Measurements from ENCODE around the gene RNH1. TPM values are rescaled to one million over a fixed set of nuclear protein-coding genes. Genes with fewer than 3 reads are reported as not detected.

Gene RNH1
- total and polyA plus RNA-seq, 7 experiments from 2014 or later, result 98.6 to 243 (median 136) TPM

DNA sequence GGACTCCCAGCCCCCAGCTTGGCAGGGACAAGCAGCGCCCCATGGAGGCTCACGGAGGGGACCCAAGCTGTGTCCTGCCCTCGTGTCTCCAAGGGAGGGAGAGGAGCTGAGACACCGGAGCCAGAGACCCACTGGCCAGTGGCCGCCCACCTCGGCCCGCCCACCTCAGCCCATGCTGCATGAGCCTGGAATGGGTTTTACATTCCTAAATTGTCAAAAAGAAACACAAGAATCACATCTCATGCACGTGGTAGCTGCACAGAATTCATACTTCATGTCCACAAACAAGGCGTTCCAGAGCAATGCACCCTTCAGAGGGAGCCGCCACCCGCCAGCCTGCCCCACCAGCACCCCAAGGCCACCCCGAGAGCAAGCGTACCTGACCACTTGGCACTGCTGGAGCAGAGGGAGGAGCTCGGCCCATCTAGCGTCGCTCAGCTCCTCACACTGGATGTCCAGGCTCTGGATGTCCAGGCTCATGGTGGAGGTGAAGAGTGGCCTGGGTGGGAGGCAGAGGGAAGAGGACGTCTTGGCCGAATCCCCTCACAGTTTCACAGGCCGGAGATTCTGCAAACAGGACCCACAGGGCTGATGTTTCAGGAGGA is 5.3 kb downstream of the RNH1 start:
- intact Hi-C loops (cut with micrococcal nuclease), result no loop called here
- ChIA-PET POLR2A (interaction anchor here (0.6 kb wide), 1 partner anchor 34 kb away, joined by 3 read pairs; the partner anchor contains the start of gene HRAS), CTCF (no interaction called here)
- H3K4me1 ChIP-seq (ENCODE audit: control insufficient read depth in 2 of 2, insufficient read depth in 2 of 2, low read length in 2 of 2), result peaks cover 12 to 18% of the 10 kb centered on the region in 2 donors
- peak overlapping the region in 1 of 10 donors; percentile 37 for H3K4me3 Mint-ChIP-seq
- no peak for ATAC-seq
- no peak overlapping the region for H3K4me3 ChIP-seq (ENCODE audit: low read length)
- peaks cover 9 to 32% (median 22%) of the 10 kb centered on the region in 7 donors for H3K4me1 Mint-ChIP-seq
- H3K9me3 ChIP-seq (ENCODE audit: control insufficient read depth in 2 of 3, low read length in 3 of 3), result no peaks in the 10 kb centered on the region
- H3K27me3 ChIP-seq (ENCODE audit: control insufficient read depth in 2 of 2, insufficient read depth in 2 of 2, low read length in 2 of 2), result no peaks in the 10 kb centered on the region
- peak overlapping the region in 1 of 9 donors; percentile 58 for H3K27ac Mint-ChIP-seq
- no peak for DNase-seq
- peaks cover 0 to 4% (median 0%) of the 10 kb centered on the region in 11 donors for H3K9me3 Mint-ChIP-seq
- peaks cover 0 to 59% (median 35%) of the 10 kb centered on the region in 3 experiments for H3K36me3 ChIP-seq (ENCODE audit: control insufficient read depth in 2 of 3, insufficient read depth in 3 of 3, low read length in 3 of 3)
- H3K36me3 Mint-ChIP-seq, result peaks cover 7 to 20% (median 9%) of the 10 kb centered on the region in 5 donors
- no peak overlapping the region for H3K27ac ChIP-seq (ENCODE audit: low read depth, low read length)
- no peaks in the 10 kb centered on the region for H3K27me3 Mint-ChIP-seq

DNA sequence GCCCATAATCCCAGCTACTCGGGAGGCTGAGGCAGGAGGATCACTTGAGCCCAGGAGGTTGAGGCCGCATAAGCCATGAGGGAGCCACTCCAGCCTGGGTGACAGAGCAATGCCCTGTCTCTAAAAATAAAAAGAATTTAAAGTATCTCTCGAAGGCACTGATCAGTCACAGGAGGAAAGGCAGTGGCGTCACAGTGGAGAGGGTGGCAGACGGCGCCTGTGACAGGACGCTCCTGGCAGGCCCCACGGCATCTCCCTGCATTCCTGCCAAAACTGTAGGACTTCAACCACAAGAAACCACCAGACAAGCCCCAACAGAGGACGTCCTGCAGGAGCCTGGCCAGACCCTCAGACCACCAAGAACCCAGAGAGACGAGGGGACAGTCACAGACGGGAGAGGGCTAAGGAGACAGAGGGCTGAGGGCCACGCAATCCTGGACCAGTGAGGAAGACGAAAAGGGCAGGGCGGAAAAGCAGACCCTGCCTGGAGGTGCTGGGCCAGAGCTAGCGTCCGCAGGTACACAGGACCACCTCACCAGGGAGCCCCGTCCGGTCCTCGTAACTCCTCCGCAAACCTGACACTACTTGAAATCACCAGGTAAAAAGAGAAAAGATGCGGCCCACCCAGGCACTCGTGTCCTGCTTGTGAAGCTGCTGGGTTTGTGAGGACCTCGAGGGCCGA is 5.9 kb downstream of the RNH1 start:
- Mint-ChIP-seq H3K4me1 (peaks cover 9 to 30% (median 16%) of the 10 kb centered on the region in 7 donors), H3K27ac (peak overlapping the region in 3 of 9 donors; percentile 28 to 72 (median 43)), H3K9me3 (no peaks in the 10 kb centered on the region), H3K4me3 (no peak overlapping the region), H3K27me3 (no peaks in the 10 kb centered on the region), H3K36me3 (peaks cover 7 to 19% (median 9%) of the 10 kb centered on the region in 5 donors)
- H3K9me3 ChIP-seq (ENCODE audit: control insufficient read depth in 2 of 3, low read length in 3 of 3), result no peaks in the 10 kb centered on the region
- peaks cover 0 to 60% (median 35%) of the 10 kb centered on the region in 3 experiments for H3K36me3 ChIP-seq (ENCODE audit: control insufficient read depth in 2 of 3, insufficient read depth in 3 of 3, low read length in 3 of 3)
- peaks cover 12 to 18% of the 10 kb centered on the region in 2 donors for H3K4me1 ChIP-seq (ENCODE audit: control insufficient read depth in 2 of 2, insufficient read depth in 2 of 2, low read length in 2 of 2)
- DNase-seq, result no peak
- intact Hi-C loops (cut with micrococcal nuclease), result no loop called here
- CTCF ChIA-PET, result no interaction called here
- H3K27me3 ChIP-seq (ENCODE audit: control insufficient read depth in 2 of 2, insufficient read depth in 2 of 2, low read length in 2 of 2), result no peaks in the 10 kb centered on the region
- POLR2A ChIA-PET, result no interaction called here
- ATAC-seq, result no peak
- H3K4me3 ChIP-seq (ENCODE audit: low read length), result no peak overlapping the region
- no peak overlapping the region for H3K27ac ChIP-seq (ENCODE audit: low read depth, low read length)

DNA sequence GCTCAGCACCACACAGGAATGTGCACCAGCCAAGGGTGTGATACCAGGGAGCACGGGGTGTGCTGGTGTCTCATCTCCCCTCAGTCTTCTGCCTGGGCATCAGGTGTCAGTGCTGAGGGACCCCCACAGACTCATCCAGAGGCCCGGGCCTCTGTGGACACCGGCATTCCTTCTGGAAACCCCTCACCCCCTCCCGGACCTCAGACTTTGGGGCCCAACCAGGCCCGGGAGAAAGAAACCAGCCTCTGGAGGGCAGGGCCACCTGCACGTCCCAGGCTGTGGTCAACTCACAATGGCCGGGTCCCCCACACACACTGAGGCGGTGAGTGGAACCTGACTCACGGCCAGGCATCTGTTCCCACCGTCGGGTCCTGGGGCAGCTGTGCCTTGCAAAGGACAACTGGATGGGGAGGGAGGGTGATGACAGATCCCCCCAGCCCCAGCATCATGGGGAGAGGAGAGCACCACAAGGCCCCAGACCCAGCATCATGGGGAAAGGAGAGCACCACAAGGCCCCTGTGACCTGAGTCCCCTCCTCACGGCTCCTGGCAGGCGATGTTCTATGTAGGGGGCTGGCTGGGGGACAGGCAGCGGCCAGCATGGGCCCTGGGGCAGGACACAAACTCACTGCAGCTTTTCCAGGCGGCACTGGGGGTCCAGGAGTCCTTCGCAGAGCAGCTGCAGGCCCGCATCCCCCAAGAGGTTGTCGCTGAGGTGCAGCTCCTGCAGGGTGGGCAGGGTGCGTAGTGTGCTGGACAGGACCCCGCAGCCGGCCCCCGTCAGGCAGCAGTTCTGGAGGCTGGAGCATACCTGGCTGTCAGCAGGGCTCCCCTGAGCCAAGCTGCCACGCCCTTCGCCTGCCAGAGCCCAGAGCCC is 7.6 kb downstream of the RNH1 start:
- peaks cover 9 to 25% (median 16%) of the 10 kb centered on the region in 5 donors for H3K36me3 Mint-ChIP-seq
- H3K4me1 Mint-ChIP-seq, result peaks cover 0 to 15% (median 7%) of the 10 kb centered on the region in 7 donors
- CTCF ChIA-PET, result interaction anchor here (0.5 kb wide), 1 partner anchor 14 kb away, joined by 3 read pairs; no protein-coding TSS in a partner anchor
- Histone ChIP-seq H3K4me3 (ENCODE audit: low read length) (no peak overlapping the region), H3K27ac (ENCODE audit: low read depth, low read length) (no peak overlapping the region), H3K9me3 (ENCODE audit: control insufficient read depth in 2 of 3, low read length in 3 of 3) (no peaks in the 10 kb centered on the region), H3K36me3 (ENCODE audit: control insufficient read depth in 2 of 3, insufficient read depth in 3 of 3, low read length in 3 of 3) (peaks cover 0 to 77% (median 35%) of the 10 kb centered on the region in 3 experiments), H3K4me1 (ENCODE audit: control insufficient read depth in 2 of 2, insufficient read depth in 2 of 2, low read length in 2 of 2) (peaks cover 0 to 6% of the 10 kb centered on the region in 2 donors), H3K27me3 (ENCODE audit: control insufficient read depth in 2 of 2, insufficient read depth in 2 of 2, low read length in 2 of 2) (no peaks in the 10 kb centered on the region)
- POLR2A ChIA-PET, result interaction anchor here (1.3 kb wide), 1 partner anchor 7 kb away, joined by 3 read pairs; no protein-coding TSS in a partner anchor
- H3K27me3 Mint-ChIP-seq, result no peaks in the 10 kb centered on the region
- intact Hi-C loops (cut with micrococcal nuclease), result no loop called here
- no peak overlapping the region for H3K27ac Mint-ChIP-seq
- H3K4me3 Mint-ChIP-seq, result no peak overlapping the region
- DNase-seq, result no peak
- H3K9me3 Mint-ChIP-seq, result no peaks in the 10 kb centered on the region
- ATAC-seq, result no peak

DNA sequence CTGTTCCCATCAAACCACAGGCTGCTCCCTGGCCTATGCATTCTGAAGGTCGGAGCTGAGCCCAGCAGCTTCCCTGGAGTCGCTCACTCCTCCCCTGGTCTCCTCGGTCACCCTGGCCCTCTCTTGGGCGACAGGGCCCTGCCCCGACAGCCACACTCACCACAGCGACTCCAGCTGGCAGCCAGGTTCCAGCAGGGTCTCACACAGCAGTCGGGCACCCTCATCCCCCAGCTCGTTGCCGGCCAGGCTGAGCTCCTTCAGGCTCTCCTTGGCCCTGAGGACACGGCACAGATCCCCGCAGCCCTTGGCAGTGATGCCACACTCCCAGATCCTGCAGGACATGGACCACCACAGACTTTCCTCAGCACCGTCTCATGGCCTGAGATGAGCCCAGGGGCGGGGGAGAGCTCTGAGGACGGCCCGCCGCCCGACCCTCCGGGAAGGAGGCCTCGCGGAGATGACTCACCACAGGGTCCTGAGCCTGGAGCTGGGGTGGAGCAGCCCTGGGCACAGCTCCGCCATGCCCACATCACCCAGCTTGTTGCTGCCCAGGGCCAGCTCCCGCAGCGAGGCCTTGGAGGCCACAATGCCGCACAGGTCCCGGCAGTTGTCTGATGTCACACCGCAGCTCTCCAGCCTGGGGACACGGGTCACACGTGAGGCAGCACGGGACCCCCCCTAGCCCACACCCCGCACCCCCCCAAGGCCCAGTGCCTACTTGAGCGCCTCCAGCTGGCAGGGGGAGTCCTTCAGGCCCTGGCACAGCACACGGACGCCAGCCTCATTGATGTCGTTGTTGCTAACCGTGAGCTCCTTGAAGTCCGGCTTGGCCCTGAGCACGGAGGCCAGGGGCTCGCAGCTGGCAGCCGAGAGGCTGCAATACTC is 8.5 kb downstream of the RNH1 start:
- DNase-seq, result no peak
- H3K4me1 ChIP-seq (ENCODE audit: control insufficient read depth in 2 of 2, insufficient read depth in 2 of 2, low read length in 2 of 2), result no peaks in the 10 kb centered on the region
- intact Hi-C loops (cut with micrococcal nuclease), result no loop called here
- Mint-ChIP-seq H3K36me3 (peaks cover 9 to 25% (median 19%) of the 10 kb centered on the region in 5 donors), H3K27ac (no peak overlapping the region), H3K4me1 (peaks cover 0 to 12% (median 6%) of the 10 kb centered on the region in 7 donors), H3K27me3 (no peaks in the 10 kb centered on the region), H3K4me3 (no peak overlapping the region), H3K9me3 (no peaks in the 10 kb centered on the region)
- H3K36me3 ChIP-seq (ENCODE audit: control insufficient read depth in 2 of 3, insufficient read depth in 3 of 3, low read length in 3 of 3), result peaks cover 0 to 85% (median 35%) of the 10 kb centered on the region in 3 experiments
- POLR2A ChIA-PET, result interaction anchor here (0.5 to 1.3 kb wide), 3 partner anchors 8 to 291 kb away, joined by 3 read pairs; partner anchors contain the start of gene RIC8A
- CTCF ChIA-PET, result interaction anchor here (0.5 kb wide), 1 partner anchor 15 kb away, joined by 3 read pairs; no protein-coding TSS in a partner anchor
- H3K27ac ChIP-seq (ENCODE audit: low read depth, low read length), result no peak overlapping the region
- no peaks in the 10 kb centered on the region for H3K27me3 ChIP-seq (ENCODE audit: control insufficient read depth in 2 of 2, insufficient read depth in 2 of 2, low read length in 2 of 2)
- H3K9me3 ChIP-seq (ENCODE audit: control insufficient read depth in 2 of 3, low read length in 3 of 3), result no peaks in the 10 kb centered on the region
- H3K4me3 ChIP-seq (ENCODE audit: low read length), result no peak overlapping the region
- no peak for ATAC-seq

DNA sequence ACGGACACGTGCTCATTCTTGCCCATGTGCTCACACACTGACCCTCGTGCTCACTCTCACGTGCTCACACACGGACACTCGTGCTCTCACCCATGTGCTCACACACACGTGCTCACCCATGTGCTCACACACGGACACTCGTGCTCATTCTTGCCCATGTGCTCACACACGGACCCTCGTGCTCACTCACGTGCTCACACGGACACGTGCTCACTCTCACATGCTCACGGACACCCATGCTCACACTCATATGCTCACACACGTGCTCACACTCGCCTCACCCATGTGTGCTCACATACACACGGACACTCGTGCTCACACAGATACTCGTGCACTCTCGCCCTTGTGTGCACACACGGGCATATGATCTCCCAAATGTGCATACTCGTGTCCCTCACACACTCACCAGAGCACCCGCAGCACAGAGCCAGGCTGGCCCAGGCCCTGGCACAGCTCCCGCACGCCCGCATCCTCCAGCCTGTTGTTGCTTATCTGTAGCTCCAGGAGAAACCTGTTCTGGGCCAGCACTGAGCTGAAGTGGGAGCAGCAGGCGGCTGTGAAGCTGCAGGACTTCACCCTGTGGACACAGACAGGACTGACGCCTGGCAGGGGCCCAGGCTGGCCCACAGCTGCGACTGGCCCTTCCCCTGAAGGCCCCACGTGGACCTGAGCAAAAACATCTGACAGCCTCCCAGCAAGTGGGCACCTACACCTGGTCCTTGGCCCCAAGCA is 9.3 kb downstream of the RNH1 start:
- no peaks in the 10 kb centered on the region for H3K4me1 ChIP-seq (ENCODE audit: control insufficient read depth in 2 of 2, insufficient read depth in 2 of 2, low read length in 2 of 2)
- Mint-ChIP-seq H3K27me3 (no peaks in the 10 kb centered on the region), H3K9me3 (no peaks in the 10 kb centered on the region), H3K36me3 (peaks cover 9 to 25% (median 19%) of the 10 kb centered on the region in 5 donors), H3K27ac (peak overlapping the region in 3 of 9 donors; percentile 25 to 85 (median 32)), H3K4me1 (peaks cover 0 to 11% (median 6%) of the 10 kb centered on the region in 7 donors), H3K4me3 (no peak overlapping the region)
- no peak overlapping the region for H3K4me3 ChIP-seq (ENCODE audit: low read length)
- H3K36me3 ChIP-seq (ENCODE audit: control insufficient read depth in 2 of 3, insufficient read depth in 3 of 3, low read length in 3 of 3), result peaks cover 0 to 91% (median 35%) of the 10 kb centered on the region in 3 experiments
- intact Hi-C loops (cut with micrococcal nuclease), result no loop called here
- DNase-seq, result no peak
- CTCF ChIA-PET, result no interaction called here
- H3K9me3 ChIP-seq (ENCODE audit: control insufficient read depth in 2 of 3, low read length in 3 of 3), result no peaks in the 10 kb centered on the region
- no peak for ATAC-seq
- POLR2A ChIA-PET, result interaction anchor here (1.3 kb wide), 1 partner anchor 9 kb away, joined by 3 read pairs; no protein-coding TSS in a partner anchor
- H3K27ac ChIP-seq (ENCODE audit: low read depth, low read length), result no peak overlapping the region
- H3K27me3 ChIP-seq (ENCODE audit: control insufficient read depth in 2 of 2, insufficient read depth in 2 of 2, low read length in 2 of 2), result no peaks in the 10 kb centered on the region

All from naive thymus-derived CD4-positive, alpha-beta T cell (primary cell).